ENCODE data around the gene BPI.

BPI gene

DNA sequence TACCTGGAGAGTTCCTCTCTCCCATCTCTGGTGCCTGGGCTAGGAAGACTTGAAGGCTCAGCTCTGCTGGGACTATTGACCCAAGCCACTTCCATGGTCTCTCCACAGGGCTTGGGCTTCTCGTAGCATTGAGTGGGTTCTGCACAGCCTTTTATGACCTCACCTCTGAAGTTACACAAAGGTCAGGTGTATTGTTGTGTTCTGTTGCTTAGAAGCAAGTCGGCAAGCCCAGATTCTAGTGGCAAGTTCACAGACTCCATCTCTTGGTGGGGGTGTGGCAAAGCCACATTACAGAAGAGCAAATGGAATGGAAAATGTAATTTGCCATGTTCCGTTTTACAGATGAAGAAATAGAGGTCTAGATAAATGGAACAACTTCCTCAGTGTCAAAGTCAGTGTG, 13.5 kb downstream of the BPI start:
- no peaks in the 10 kb centered on the region for H3K27me3 ChIP-seq
- H3K9me3 ChIP-seq, result no peaks in the 10 kb centered on the region
- peak overlapping the region; percentile 61 for H3K27ac ChIP-seq
- TF ChIP-seq, protein P1, sequence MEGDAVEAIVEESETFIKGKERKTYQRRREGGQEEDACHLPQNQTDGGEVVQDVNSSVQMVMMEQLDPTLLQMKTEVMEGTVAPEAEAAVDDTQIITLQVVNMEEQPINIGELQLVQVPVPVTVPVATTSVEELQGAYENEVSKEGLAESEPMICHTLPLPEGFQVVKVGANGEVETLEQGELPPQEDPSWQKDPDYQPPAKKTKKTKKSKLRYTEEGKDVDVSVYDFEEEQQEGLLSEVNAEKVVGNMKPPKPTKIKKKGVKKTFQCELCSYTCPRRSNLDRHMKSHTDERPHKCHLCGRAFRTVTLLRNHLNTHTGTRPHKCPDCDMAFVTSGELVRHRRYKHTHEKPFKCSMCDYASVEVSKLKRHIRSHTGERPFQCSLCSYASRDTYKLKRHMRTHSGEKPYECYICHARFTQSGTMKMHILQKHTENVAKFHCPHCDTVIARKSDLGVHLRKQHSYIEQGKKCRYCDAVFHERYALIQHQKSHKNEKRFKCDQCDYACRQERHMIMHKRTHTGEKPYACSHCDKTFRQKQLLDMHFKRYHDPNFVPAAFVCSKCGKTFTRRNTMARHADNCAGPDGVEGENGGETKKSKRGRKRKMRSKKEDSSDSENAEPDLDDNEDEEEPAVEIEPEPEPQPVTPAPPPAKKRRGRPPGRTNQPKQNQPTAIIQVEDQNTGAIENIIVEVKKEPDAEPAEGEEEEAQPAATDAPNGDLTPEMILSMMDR (IDR thresholded peaks at IDR 0.05), result no peak
- H3K4me1 ChIP-seq (ENCODE audit: control insufficient read depth in 1 of 2, insufficient read depth in 1 of 2, low read depth in 1 of 2, low read length in 1 of 2), result no peaks in the 10 kb centered on the region
- peaks cover 93% of the 10 kb centered on the region for H3K36me3 ChIP-seq
- no peak overlapping the region for H3K4me3 ChIP-seq (ENCODE audit: low read depth in 1 of 2, low read length in 1 of 2)

DNA sequence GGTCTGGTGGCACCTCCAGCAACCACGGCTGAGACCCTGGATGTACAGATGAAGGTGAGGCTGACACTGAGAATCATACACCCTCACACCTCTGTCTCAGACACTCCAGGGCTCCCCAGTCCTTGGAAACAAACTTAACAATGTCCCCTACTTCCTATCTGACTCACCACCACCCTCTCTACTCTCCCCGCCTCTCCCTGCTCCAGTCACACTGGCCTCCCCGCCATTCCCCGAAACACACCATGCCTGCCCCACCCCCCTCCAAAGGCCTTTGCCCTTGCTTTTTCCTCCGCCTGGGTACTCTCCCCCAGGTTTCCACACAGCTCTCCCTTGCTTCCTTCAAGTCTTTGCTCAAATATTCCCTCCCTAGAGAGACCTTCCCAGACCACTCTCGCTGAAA, 16.3 kb downstream of the BPI start:
- H3K27me3 ChIP-seq, result no peaks in the 10 kb centered on the region
- TF ChIP-seq, protein P1 (IDR thresholded peaks at IDR 0.05), result no peak
- H3K4me1 ChIP-seq (ENCODE audit: control insufficient read depth in 1 of 2, insufficient read depth in 1 of 2, low read depth in 1 of 2, low read length in 1 of 2), result no peaks in the 10 kb centered on the region
- peak overlapping the region; percentile 15 for H3K27ac ChIP-seq
- no peaks in the 10 kb centered on the region for H3K9me3 ChIP-seq
- no peak overlapping the region for H3K4me3 ChIP-seq (ENCODE audit: low read depth in 1 of 2, low read length in 1 of 2)
- peaks cover 97% of the 10 kb centered on the region for H3K36me3 ChIP-seq

DNA sequence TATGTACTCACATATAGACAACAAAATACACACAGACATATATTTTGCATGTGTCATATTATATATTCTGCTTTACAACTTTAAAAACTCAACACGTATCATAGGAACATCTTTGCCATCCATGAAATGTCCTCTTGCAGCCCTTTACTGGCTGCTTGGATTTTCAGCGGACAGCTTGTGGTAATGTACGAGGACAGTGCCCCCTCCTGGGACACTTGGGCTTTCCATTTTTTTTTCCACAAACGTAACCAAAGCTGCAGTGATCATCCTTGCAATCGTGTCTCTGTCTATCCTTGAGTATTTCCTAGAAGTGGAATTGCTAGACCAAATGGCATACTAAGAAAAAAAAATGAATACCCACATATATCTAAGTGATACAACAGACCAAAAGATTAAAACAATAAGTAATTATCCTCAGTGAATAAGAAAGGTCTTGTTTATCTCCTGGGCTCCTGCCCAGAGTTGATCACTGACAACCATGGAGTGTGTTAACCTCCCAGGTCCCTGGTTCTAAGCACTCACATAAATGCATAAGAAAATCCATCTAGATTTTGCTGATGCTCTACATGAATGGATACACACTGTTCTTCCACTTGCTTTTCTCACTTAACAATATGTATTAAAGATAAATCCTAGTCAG, 18.1 kb downstream of the BPI start:
- Histone ChIP-seq H3K27ac (peak overlapping the region; percentile 35), H3K36me3 (peaks cover 97% of the 10 kb centered on the region), H3K9me3 (no peaks in the 10 kb centered on the region), H3K27me3 (no peaks in the 10 kb centered on the region), H3K4me3 (ENCODE audit: low read depth in 1 of 2, low read length in 1 of 2) (no peak overlapping the region), H3K4me1 (ENCODE audit: control insufficient read depth in 1 of 2, insufficient read depth in 1 of 2, low read depth in 1 of 2, low read length in 1 of 2) (no peaks in the 10 kb centered on the region)
- TF ChIP-seq, protein P1 (IDR thresholded peaks at IDR 0.05), result no peak

DNA sequence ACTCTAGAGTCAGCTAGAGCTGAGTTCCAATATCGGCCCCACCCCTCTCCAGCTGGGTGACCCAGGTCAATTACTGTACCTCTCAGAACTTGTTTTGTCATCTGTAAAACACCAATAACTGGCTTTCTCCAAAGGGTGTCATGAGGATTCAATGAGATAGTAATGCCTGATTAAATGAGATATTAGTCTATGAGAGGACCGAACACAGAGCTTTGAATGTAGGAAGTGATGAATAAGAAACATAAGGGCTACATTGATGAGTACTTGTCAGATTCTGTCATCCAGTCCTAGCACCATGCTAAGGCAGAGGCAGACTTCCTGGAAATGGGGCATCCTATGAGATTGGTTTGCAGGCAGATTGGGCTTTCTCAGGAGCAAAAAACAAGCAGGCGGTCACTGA, 20.2 kb downstream of the BPI start:
- TF ChIP-seq, protein P1 (IDR thresholded peaks at IDR 0.05), result no peak
- Histone ChIP-seq H3K9me3 (no peaks in the 10 kb centered on the region), H3K4me1 (ENCODE audit: control insufficient read depth in 1 of 2, insufficient read depth in 1 of 2, low read depth in 1 of 2, low read length in 1 of 2) (no peaks in the 10 kb centered on the region), H3K27ac (peak overlapping the region; percentile 53), H3K27me3 (no peaks in the 10 kb centered on the region), H3K4me3 (ENCODE audit: low read depth in 1 of 2, low read length in 1 of 2) (no peak overlapping the region), H3K36me3 (peaks cover 98% of the 10 kb centered on the region)

DNA sequence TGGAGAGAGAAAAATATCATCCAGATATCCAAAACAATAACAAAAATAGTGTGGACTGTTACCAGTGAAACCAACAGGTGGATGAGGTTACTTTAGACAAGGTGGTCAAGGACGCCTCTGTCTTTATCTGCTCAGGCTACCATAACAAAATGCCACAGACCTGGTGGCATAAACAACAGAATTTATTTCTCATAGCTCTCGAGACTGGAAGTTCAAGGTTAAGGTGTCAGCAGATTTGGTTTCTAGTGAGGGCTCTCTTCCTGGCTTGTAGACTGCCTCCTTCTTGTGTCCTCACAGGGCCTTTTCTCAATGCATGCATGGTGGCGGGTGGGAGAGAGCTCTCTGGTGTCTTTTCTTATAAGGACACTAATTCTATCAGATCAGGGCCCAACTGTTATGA, 21.2 kb downstream of the BPI start:
- Histone ChIP-seq H3K9me3 (no peaks in the 10 kb centered on the region), H3K36me3 (peaks cover 98% of the 10 kb centered on the region), H3K27me3 (no peaks in the 10 kb centered on the region), H3K4me1 (ENCODE audit: control insufficient read depth in 1 of 2, insufficient read depth in 1 of 2, low read depth in 1 of 2, low read length in 1 of 2) (no peaks in the 10 kb centered on the region), H3K4me3 (ENCODE audit: low read depth in 1 of 2, low read length in 1 of 2) (no peak overlapping the region), H3K27ac (peak overlapping the region; percentile 53)
- TF ChIP-seq, protein P1 (IDR thresholded peaks at IDR 0.05), result no peak
